HepG2 (cell line): ENCODE data around the gene ZNF607. TPM values are rescaled to one million over a fixed set of nuclear protein-coding genes. Genes with fewer than 3 reads are reported as not detected.
A peak's percentile ranks its signal among the peaks of the same experiment; 100 is the strongest.

Source experiments
- ATAD3A ChIP-seq: sonication (generic); formaldehyde crosslinking; IDR thresholded peaks from 2 replicates; pipeline ENCODE4 v1.4.0; 2020; ENCODE audit warnings: missing genetic modification reagents
- ATF7 ChIP-seq, 2 experiments: fragments of 450-650 bp in 1 of 2; sonication (generic) in 1 of 2; formaldehyde crosslinking in 1 of 2; IDR thresholded peaks; 2 replicates each; pipeline versions ENCODE4 v1.4.0 to v1.6.1; 2016 to 2020; ENCODE audit warnings: antibody characterized with exemption in 1 of 2, mild to moderate bottlenecking in 1 of 2, missing genetic modification reagents in 1 of 2
- CBX2 ChIP-seq, 2 experiments: fragments of 200-600 bp in 1 of 2; sonication (generic); formaldehyde crosslinking in 1 of 2; IDR thresholded peaks; 2 replicates each; pipeline versions ENCODE4 v1.7.0 to v1.8.1; 2018 to 2022; ENCODE audit warnings: low read depth in 2 of 2, low read length in 1 of 2, mild to moderate bottlenecking in 1 of 2, missing genetic modification reagents in 1 of 2
- CHD4 ChIP-seq: fragments of 200-600 bp; sonication (generic); IDR thresholded peaks from 2 replicates; pipeline ENCODE4 v1.7.0; 2017; ENCODE audit warnings: mild to moderate bottlenecking, low read length, borderline replicate concordance
- DR1 ChIP-seq: sonication (generic); formaldehyde crosslinking; IDR thresholded peaks from 2 replicates; pipeline ENCODE4 v1.8.0; 2021; ENCODE audit warnings: mild to moderate bottlenecking, missing genetic modification reagents, inconsistent platforms
- GPN1 ChIP-seq: sonication (generic); formaldehyde crosslinking; IDR thresholded peaks from 2 replicates; pipeline ENCODE4 v1.5.1; 2020; ENCODE audit warnings: missing genetic modification reagents, borderline replicate concordance
- IRX3 ChIP-seq: sonication (generic); formaldehyde crosslinking; IDR thresholded peaks from 2 replicates; pipeline ENCODE4 v1.8.1; 2023; ENCODE audit warnings: mild to moderate bottlenecking, low read depth, missing genetic modification reagents, borderline replicate concordance
- KLF15 ChIP-seq: sonication (generic); formaldehyde crosslinking; IDR thresholded peaks from 2 replicates; pipeline ENCODE4 v1.8.1; 2023; ENCODE audit warnings: borderline replicate concordance, mild to moderate bottlenecking, inconsistent platforms, missing genetic modification reagents, mixed read lengths
- KMT2A ChIP-seq: sonication (generic); formaldehyde crosslinking; IDR thresholded peaks from 2 replicates; pipeline ENCODE4 v1.4.0; 2020; ENCODE audit warnings: missing genetic modification reagents
- NR1H2 ChIP-seq: sonication (generic); formaldehyde crosslinking; IDR thresholded peaks from 2 replicates; pipeline ENCODE4 v1.8.1; 2022; ENCODE audit warnings: low read depth, missing genetic modification reagents, borderline replicate concordance
- PHF5A ChIP-seq: IDR thresholded peaks from one replicate; pipeline ENCODE4 v1.6.1; 2018; ENCODE audit warnings: low read depth, missing genetic modification reagents; ENCODE audit not compliant: unreplicated experiment
- RAD21 ChIP-seq: fragments of 450-650 bp; formaldehyde crosslinking; IDR thresholded peaks from 2 replicates; pipeline ENCODE4 v1.5.0; 2020; ENCODE audit warnings: mild to moderate bottlenecking
- RFX3 ChIP-seq: IDR thresholded peaks from 2 replicates; pipeline ENCODE4 v1.6.1; 2016; ENCODE audit warnings: missing biosample characterization, missing genetic modification reagents
- RORA ChIP-seq: sonication (generic); formaldehyde crosslinking; IDR thresholded peaks from 2 replicates; pipeline ENCODE4 v1.5.0; 2020; ENCODE audit warnings: mild to moderate bottlenecking, missing genetic modification reagents, moderate library complexity
- SETDB1 ChIP-seq: sonication (generic); formaldehyde crosslinking; IDR thresholded peaks from 2 replicates; pipeline ENCODE4 v1.5.1; 2020; ENCODE audit warnings: missing genetic modification reagents, mild to moderate bottlenecking, borderline replicate concordance
- TCF7 ChIP-seq: sonication (generic); IDR thresholded peaks from 2 replicates; pipeline ENCODE4 v1.6.1; 2016; ENCODE audit warnings: antibody characterized with exemption, low read depth
- ZBTB14 ChIP-seq: sonication (generic); formaldehyde crosslinking; IDR thresholded peaks from 2 replicates; pipeline ENCODE4 v1.4.0; 2020; ENCODE audit warnings: missing genetic modification reagents
- ZMYM2 ChIP-seq: sonication (generic); formaldehyde crosslinking; IDR thresholded peaks from 2 replicates; pipeline ENCODE4 v1.8.0; 2022; ENCODE audit warnings: mild to moderate bottlenecking, missing genetic modification reagents
- ZNF296 ChIP-seq: sonication (generic); formaldehyde crosslinking; conservative IDR thresholded peaks from 2 replicates; pipeline ENCODE4 v1.5.0; 2020; ENCODE audit warnings: mild to moderate bottlenecking, missing genetic modification reagents
- ZNF460 ChIP-seq: sonication (generic); formaldehyde crosslinking; IDR thresholded peaks from 2 replicates; pipeline ENCODE4 v1.5.1; 2020; ENCODE audit warnings: missing genetic modification reagents, mild to moderate bottlenecking, borderline replicate concordance
- ZNF530 ChIP-seq: sonication (generic); formaldehyde crosslinking; IDR thresholded peaks from 2 replicates; pipeline ENCODE4 v1.5.0; 2020; ENCODE audit warnings: low read depth, mild to moderate bottlenecking, missing genetic modification reagents
- ZNF543 ChIP-seq: sonication (generic); formaldehyde crosslinking; IDR thresholded peaks from 2 replicates; pipeline ENCODE4 v1.4.0; 2020; ENCODE audit warnings: mild to moderate bottlenecking, missing genetic modification reagents
- ZNF672 ChIP-seq: sonication (generic); formaldehyde crosslinking; IDR thresholded peaks from 2 replicates; pipeline ENCODE4 v1.8.1; 2022; ENCODE audit warnings: missing genetic modification reagents
- ZNF713 ChIP-seq: sonication (generic); formaldehyde crosslinking; IDR thresholded peaks from 2 replicates; pipeline ENCODE4 v1.4.0; 2020; ENCODE audit warnings: mild to moderate bottlenecking, missing genetic modification reagents
- ZNF75D ChIP-seq: sonication (generic); formaldehyde crosslinking; IDR thresholded peaks from 2 replicates; pipeline ENCODE4 v1.8.1; 2023; ENCODE audit warnings: missing genetic modification reagents, mild to moderate bottlenecking, borderline replicate concordance
- polyA plus RNA-seq, 8 experiments: library from polyadenylated mRNA; depleted of rRNA in 3 of 8; stranded (reverse) in 7 of 8; unstranded in 1 of 8; fragments of >200 nt; fragmentation: Illumina TruSeq in 4 of 8; extraction: Trizol in 4 of 8; gene quantifications; 2 replicates each; pipeline versions ENCODE4 v1.2.1 to v1.2.3, GENCODE V29; 2011 to 2016; ENCODE audit warnings: low read depth in 4 of 8, missing spikeins in 1 of 8, mixed read lengths in 1 of 8; ENCODE audit not compliant: insufficient read depth in 1 of 8
- total RNA-seq, 5 experiments: library from RNA; depleted of rRNA; stranded (reverse); fragments of >200 nt; fragmentation: Illumina TruSeq; extraction: Trizol; gene quantifications; 2 replicates each; pipeline ENCODE4 v1.2.3, GENCODE V29; 2016; ENCODE audit warnings: low read depth in 1 of 5
- TF ChIP-seq, protein P1 (sequence below): IDR thresholded peaks from 2 replicates; pipeline ENCODE4 v1.6.1; 2016; ENCODE audit warnings: missing genetic modification reagents, missing compliant biosample characterization
- TF ChIP-seq, protein P2 (sequence below): sonication (generic); formaldehyde crosslinking; IDR thresholded peaks from 2 replicates; pipeline ENCODE4 v1.4.0; 2020; ENCODE audit warnings: missing genetic modification reagents
- TF ChIP-seq, protein P3 (sequence below): sonication (generic); formaldehyde crosslinking; IDR thresholded peaks from 2 replicates; pipeline ENCODE4 v1.4.0; 2020; ENCODE audit warnings: mild to moderate bottlenecking, missing genetic modification reagents

Gene ZNF607
- total and polyA plus RNA-seq, 2 of the 13 experiments (the other 11 are each of a cell fraction or from before 2014, with no cell fraction given) = 3.8 to 8.3 TPM

DNA sequence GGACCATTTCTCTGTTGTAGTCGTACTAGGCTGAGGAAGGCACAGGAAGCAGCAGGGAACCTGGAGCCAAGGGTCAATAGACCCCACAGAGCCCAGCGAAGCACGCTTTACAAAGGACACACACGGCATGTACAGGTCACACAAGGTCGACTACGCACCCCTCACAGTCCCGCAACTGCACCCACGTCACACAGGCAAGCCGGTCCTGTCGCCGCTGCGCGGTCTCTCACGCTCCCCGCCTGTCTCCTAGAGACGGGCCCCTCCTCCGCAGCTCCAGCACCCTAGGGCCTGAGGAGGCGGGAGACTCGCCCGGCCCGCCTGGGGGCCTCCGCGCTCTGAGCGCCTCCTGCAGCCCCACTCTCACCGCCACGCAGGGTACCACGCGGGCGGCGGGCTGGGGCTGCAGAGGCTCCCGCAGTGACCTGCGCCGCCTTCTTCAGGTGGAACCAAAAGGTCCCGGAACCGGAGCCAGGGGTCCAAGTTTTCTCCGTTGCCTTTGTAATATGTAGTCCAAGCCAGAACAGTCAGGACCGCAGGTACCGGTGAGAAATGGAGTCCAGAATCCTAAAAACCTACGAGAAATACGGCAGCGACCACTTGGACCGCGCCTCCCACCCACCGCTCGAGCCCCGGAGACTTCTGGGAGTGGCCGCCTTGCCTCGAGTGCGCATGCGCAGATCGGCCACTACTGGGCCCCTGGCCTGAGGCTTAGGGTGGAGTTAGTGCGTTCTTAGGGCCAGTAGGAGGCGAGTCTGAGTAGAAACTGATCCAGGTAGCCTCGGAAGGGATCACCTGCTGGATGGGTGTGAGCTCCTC, at the start of gene ZNF607 (continued):
- TF ChIP-seq, protein P1, sequence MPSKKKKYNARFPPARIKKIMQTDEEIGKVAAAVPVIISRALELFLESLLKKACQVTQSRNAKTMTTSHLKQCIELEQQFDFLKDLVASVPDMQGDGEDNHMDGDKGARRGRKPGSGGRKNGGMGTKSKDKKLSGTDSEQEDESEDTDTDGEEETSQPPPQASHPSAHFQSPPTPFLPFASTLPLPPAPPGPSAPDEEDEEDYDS = no peak; the same call in 1 of the 2 replicates
- TF ChIP-seq NR1H2 (no peak), ZNF672 (CRISPR knock-in tag) (no peak), ZBTB14 (CRISPR knock-in tag) (no peak), ZNF75D (CRISPR knock-in tag) (no peak), ZNF713 (CRISPR knock-in tag) (no peak), TCF7 (no peak), ZNF530 (no peak), ATF7 (IDR thresholded peaks at IDR 0.05) (no peak), ATF7 (CRISPR knock-in tag; IDR thresholded peaks at IDR 0.05) (no peak), CBX2 (IDR thresholded peaks at IDR 0.05; ENCODE audit: low read depth, low read length) (no peak), CBX2 (CRISPR knock-in tag; IDR thresholded peaks at IDR 0.05; ENCODE audit: low read depth) (no peak), ATAD3A (CRISPR knock-in tag) (no peak), IRX3 (no peak), ZNF460 (CRISPR knock-in tag) (no peak), PHF5A (CRISPR knock-in tag) (no peak), DR1 (no peak), GPN1 (CRISPR knock-in tag) (no peak), ZNF296 (no peak), ZNF543 (CRISPR knock-in tag) (peak; percentile 49; the same call in 1 of the 2 replicates), RAD21 (peak; percentile 10; the same call in 1 of the 2 replicates), KMT2A (peak; percentile 47; the same call in 1 of the 2 replicates), KLF15 (CRISPR knock-in tag) (no peak), CHD4 (no peak), RORA (CRISPR knock-in tag) (no peak), ZMYM2 (CRISPR knock-in tag) (peak; percentile 66), SETDB1 (no peak), RFX3 (CRISPR knock-in tag) (peak; percentile 64)
- TF ChIP-seq, protein P2, sequence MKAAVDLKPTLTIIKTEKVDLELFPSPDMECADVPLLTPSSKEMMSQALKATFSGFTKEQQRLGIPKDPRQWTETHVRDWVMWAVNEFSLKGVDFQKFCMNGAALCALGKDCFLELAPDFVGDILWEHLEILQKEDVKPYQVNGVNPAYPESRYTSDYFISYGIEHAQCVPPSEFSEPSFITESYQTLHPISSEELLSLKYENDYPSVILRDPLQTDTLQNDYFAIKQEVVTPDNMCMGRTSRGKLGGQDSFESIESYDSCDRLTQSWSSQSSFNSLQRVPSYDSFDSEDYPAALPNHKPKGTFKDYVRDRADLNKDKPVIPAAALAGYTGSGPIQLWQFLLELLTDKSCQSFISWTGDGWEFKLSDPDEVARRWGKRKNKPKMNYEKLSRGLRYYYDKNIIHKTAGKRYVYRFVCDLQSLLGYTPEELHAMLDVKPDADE = no peak
- TF ChIP-seq, protein P3, sequence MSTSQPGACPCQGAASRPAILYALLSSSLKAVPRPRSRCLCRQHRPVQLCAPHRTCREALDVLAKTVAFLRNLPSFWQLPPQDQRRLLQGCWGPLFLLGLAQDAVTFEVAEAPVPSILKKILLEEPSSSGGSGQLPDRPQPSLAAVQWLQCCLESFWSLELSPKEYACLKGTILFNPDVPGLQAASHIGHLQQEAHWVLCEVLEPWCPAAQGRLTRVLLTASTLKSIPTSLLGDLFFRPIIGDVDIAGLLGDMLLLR (CRISPR knock-in tag) = no peak
